Measurements from ENCODE around the gene TMEM256. TPM values are rescaled to one million over a fixed set of nuclear protein-coding genes. Genes with fewer than 3 reads are reported as not detected.
A peak's percentile ranks its signal among the peaks of the same experiment; 100 is the strongest.

Gene TMEM256
- total RNA-seq, 1 donor from 2014 or later: 71.6 TPM

GRCh38 chr17:7393613-7394451 lies 10.1 kb downstream of the TMEM256 start:
- Mint-ChIP-seq H3K9me3 (no peaks in the 10 kb centered on the region), H3K36me3 (ENCODE audit: low read depth) (no peaks in the 10 kb centered on the region), H3K27me3 (ENCODE audit: low read depth) (no peaks in the 10 kb centered on the region), H3K4me3 (peak overlapping the region; percentile 88), H3K4me1 (peaks cover 15% of the 10 kb centered on the region), H3K27ac (ENCODE audit: unreplicated experiment) (peak overlapping the region; percentile 50)
- TF ChIP-seq, protein P1, sequence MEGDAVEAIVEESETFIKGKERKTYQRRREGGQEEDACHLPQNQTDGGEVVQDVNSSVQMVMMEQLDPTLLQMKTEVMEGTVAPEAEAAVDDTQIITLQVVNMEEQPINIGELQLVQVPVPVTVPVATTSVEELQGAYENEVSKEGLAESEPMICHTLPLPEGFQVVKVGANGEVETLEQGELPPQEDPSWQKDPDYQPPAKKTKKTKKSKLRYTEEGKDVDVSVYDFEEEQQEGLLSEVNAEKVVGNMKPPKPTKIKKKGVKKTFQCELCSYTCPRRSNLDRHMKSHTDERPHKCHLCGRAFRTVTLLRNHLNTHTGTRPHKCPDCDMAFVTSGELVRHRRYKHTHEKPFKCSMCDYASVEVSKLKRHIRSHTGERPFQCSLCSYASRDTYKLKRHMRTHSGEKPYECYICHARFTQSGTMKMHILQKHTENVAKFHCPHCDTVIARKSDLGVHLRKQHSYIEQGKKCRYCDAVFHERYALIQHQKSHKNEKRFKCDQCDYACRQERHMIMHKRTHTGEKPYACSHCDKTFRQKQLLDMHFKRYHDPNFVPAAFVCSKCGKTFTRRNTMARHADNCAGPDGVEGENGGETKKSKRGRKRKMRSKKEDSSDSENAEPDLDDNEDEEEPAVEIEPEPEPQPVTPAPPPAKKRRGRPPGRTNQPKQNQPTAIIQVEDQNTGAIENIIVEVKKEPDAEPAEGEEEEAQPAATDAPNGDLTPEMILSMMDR (conservative IDR thresholded peaks at IDR 0.05): no peak
- DNase-seq (ENCODE audit: low read depth, low spot score): no peak

GRCh38 chr17:7392696-7393612 lies 10.9 kb downstream of the TMEM256 start:
- Mint-ChIP-seq H3K36me3 (ENCODE audit: low read depth) (no peaks in the 10 kb centered on the region), H3K9me3 (no peaks in the 10 kb centered on the region), H3K4me1 (peaks cover 10% of the 10 kb centered on the region), H3K27ac (ENCODE audit: unreplicated experiment) (no peak overlapping the region), H3K27me3 (ENCODE audit: low read depth) (no peaks in the 10 kb centered on the region), H3K4me3 (peak overlapping the region; percentile 84)
- TF ChIP-seq, protein P1 (conservative IDR thresholded peaks at IDR 0.05): no peak
- DNase-seq (ENCODE audit: low read depth, low spot score): no peak

- no peaks in the 10 kb centered on the region for H3K9me3 Mint-ChIP-seq
- H3K4me1 Mint-ChIP-seq: peaks cover 10% of the 10 kb centered on the region
- H3K4me3 Mint-ChIP-seq: peak overlapping the region; percentile 84
- no peak overlapping the region for H3K27ac Mint-ChIP-seq (ENCODE audit: unreplicated experiment)
- TF ChIP-seq, protein P1 (conservative IDR thresholded peaks at IDR 0.05): no peak
- DNase-seq (ENCODE audit: low read depth, low spot score): no peak
- no peaks in the 10 kb centered on the region for H3K27me3 Mint-ChIP-seq (ENCODE audit: low read depth)
- no peaks in the 10 kb centered on the region for H3K36me3 Mint-ChIP-seq (ENCODE audit: low read depth)
Measured at GRCh38 chr17:7391307-7391706, 12.6 kb downstream of the TMEM256 start.

- no peak for DNase-seq (ENCODE audit: low read depth, low spot score)
- TF ChIP-seq, protein P1 (conservative IDR thresholded peaks at IDR 0.05): no peak
- Mint-ChIP-seq H3K4me3 (no peak overlapping the region), H3K9me3 (no peaks in the 10 kb centered on the region), H3K27me3 (ENCODE audit: low read depth) (peaks cover 2% of the 10 kb centered on the region), H3K36me3 (ENCODE audit: low read depth) (no peaks in the 10 kb centered on the region), H3K4me1 (peaks cover 5% of the 10 kb centered on the region), H3K27ac (ENCODE audit: unreplicated experiment) (no peak overlapping the region)
Measured at GRCh38 chr17:7389924-7390910, 13.7 kb downstream of the TMEM256 start.

DNA sequence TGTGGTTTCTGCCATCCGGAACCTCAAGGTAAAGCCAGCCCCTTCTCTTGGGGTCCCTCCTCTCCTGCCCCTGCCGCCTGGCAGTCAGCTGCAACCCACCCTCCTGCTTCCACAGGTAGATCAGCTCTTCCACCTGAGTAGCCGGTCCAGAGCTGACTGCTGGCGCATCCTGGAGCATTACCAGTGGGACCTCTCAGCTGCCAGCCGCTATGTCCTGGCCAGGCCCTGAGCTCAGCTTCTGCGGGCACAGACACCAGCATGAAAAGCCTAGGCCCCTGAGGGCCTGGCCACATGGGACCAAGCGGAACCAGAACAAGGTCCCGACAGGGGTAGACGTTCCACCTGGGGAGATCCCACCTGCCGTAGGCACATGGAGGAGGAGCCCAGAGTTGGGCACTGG lies 15.0 kb downstream of the TMEM256 start:
- Mint-ChIP-seq H3K27ac (ENCODE audit: unreplicated experiment) (no peak overlapping the region), H3K4me1 (no peaks in the 10 kb centered on the region), H3K27me3 (ENCODE audit: low read depth) (peaks cover 15% of the 10 kb centered on the region), H3K4me3 (no peak overlapping the region), H3K9me3 (no peaks in the 10 kb centered on the region), H3K36me3 (ENCODE audit: low read depth) (no peaks in the 10 kb centered on the region)
- DNase-seq (ENCODE audit: low read depth, low spot score): no peak
- TF ChIP-seq, protein P1 (conservative IDR thresholded peaks at IDR 0.05): no peak

All from neural crest cell (in vitro differentiated cells).